GM18499 (cell line): ENCODE data around the gene FBXO42.

Experiments used
- ATAC-seq: cut with Tn5 transposase; IDR thresholded peaks from one replicate; pipeline ENCODE4 v1.9.1; 2021; ENCODE audit warnings: moderate number of reproducible peaks; ENCODE audit not compliant: insufficient read depth, unreplicated experiment

Gene FBXO42

GRCh38 chr1:16334655-16335340 is 17.5 kb downstream of the FBXO42 start:
- ATAC-seq, result no peak

DNA sequence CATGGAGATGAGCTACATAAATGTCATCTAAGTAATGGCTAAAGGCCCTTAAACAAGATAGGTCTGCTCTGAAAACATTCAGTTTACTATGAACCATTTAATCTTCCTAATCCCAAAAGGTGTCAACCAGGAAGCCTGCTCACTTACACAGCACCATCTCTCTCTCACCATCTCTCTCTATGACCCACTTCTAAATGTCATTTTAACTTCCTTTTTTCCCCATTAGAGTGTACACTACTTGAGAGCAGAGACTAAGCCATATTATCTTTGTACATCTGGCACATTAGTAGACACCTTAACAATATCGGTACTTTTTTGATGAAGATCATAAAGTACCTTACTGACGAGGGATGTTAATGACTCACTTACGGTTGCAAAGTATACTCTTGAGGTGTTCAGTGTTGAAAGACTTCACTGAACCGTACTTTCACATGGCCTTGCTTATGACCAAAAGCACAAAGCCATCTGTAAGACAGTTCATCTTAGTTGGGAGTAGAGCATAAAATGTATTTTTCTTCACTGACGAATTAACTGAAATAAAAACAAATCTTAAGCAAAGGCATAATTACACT is 25.4 kb downstream of the FBXO42 start:
- ATAC-seq, result no peak

- ATAC-seq, result no peak
Observed at GRCh38 chr1:16324456-16324890, 27.8 kb downstream of the FBXO42 start.

DNA sequence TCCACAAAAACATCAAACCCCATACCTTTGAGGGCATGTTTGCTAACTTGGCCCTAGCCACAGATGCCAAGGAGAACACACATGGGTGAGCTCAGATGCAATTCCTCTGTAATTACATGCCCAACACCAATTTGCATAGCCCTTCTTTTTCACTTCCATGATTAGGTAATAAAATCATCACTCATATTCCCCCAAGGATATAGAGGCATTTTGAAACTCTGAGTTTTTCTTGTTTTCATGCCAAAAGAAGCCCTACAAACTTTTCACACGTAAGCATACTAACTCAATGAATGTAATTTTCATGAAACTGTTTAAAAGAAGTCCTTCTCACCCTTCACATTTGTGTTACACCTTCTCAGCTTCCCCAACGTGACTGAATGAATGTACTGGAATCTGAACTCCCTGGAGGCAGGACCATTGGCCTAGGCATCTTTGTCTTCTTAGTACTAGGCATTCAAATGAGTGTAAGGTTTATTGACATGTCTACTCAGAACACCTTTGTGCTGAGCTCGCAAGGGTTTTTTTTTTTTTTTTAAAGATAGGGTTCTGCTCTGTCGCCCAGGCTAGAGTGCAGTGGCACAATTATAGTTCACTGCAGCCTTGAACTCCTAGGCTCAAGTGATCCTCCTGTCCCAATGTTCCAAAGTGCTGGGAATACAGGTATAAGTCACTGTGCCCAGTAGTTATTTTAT is 31.0 kb downstream of the FBXO42 start:
- ATAC-seq, result no peak

GRCh38 chr1:16318555-16318954 is 33.7 kb downstream of the FBXO42 start:
- no peak for ATAC-seq

- ATAC-seq, result no peak
Observed at GRCh38 chr1:16315437-16315836, 36.8 kb downstream of the FBXO42 start.

- ATAC-seq, result no peak
Observed at GRCh38 chr1:16307222-16307621, 45.1 kb downstream of the FBXO42 start.

DNA sequence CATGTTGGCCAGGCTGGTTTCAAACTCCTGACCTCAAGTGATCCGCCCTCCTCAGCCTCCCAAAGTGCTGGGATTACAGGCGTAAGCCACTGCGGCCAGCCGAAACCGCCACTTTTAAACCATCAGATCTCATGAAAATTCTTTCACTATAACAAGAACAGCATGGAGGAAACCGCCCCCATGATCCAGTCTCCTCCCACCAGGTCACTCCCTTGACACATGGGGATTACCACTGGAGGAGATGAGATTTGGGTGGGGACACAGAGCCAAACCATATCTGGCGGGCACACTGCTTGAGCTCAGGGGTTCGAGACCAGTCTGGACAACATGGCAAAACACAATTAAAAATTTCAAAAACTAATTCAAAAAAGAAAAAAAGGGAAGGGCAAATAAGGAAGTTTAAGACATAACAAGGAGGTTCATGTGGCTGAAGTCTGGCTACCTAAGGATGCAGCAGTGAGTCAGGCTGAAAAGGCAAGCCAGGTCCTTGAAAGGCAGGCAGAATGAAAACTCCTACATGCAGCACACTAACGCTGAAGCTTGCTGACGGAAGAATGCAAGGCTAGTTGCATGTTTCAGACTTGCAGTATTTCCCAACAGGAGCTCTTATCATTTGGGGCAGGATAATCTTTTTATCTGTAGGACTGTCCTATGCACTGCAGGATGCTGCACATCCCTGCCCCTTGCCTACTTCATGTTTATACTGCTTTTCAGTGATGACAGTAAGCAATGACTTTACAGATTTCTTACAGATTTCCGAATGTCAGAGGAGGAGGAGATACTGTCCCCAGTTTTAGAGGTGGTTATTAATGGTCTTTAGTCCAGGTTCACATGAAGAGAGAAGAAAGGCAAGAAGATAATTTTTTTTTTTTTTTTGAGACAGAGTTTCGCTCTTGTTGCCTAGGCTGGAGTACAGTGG is 49.3 kb downstream of the FBXO42 start:
- ATAC-seq, result no peak

DNA sequence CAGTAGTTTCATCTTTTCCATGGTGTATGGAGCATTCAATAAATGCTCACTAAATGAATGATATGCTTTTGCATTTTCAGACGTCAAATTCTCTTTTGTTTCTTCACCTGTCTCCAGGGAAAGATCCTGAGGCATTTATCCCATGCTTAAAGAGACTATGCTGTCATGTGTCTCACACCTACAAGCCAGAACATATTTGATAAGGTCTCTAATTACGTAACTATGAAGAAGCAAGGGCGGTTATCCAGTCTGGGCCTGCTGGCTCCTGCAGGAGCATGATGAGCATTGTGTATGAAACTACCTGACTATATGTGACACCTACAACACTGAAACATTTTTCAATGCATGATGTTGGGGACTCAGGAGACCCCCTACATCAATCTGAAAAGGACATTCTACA is 51.8 kb downstream of the FBXO42 start:
- ATAC-seq, result no peak

- no peak for ATAC-seq
Observed at GRCh38 chr1:16298653-16299052, 53.6 kb downstream of the FBXO42 start.

- no peak for ATAC-seq
Observed at GRCh38 chr1:16296643-16297042, 55.6 kb downstream of the FBXO42 start.

DNA sequence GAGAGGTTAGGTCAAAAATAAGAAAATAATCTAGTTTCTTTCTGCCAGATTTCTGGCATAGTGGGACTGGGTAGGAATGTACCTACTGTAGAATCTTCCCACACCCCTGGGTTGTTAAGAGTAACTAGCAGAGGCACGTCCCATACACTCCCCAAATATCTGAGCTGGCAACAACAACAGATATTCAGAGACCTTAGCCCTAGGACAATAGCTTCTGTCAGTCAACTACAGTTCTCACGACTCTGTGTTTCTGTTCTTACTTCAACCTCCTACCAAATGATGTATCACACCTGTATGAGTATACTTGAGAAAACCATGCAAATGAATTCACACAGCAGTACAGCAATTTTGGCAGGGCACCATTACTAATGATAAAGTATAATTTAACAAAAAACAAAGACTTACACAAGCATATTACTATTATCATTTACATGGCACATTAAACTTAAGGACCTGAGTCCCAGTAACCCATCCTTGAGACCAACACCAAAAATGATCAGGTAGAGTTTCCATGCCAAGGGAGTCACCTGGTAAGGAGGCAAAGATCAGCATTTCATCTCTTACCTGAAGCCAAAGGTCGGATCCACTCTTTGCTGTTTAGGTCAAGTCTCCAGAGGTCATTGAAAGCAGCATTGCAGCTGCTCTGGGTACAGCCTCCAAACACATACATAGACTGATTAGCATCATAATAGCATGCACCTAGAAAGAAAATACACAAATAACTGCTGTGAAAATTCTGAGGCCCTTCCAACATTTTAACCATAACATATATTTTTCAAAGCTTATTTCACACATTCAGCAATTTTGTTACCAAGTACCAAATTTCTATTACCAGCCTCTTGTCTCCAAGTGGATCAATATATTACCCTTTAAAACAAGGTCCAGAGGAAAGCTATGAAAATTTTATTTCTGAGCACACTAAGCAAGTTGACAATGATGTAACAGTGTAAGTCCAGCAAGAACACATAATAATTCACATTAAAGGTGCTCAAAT is 57.8 kb downstream of the FBXO42 start:
- ATAC-seq, result no peak

- ATAC-seq, result no peak
Observed at GRCh38 chr1:16293538-16293937, 58.7 kb downstream of the FBXO42 start.

DNA sequence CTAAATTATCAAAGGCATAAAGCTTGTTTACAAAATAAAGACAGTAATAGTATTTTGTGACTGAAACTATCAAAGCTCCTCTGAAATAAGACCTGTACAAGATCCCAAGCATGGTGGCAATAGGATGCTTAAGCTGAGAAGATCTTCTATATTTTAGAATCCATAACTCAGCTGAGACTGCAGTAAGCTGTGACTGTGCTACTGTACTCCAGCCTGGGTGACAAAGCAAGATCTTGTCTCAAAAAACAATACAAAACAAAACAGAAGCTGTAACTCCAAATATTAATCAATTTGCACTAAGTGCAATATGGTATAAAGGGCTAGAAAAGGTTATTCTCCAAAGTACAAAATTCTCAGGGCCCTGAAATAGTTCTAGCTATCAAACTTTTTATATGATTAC is 59.5 kb downstream of the FBXO42 start:
- ATAC-seq, result no peak

DNA sequence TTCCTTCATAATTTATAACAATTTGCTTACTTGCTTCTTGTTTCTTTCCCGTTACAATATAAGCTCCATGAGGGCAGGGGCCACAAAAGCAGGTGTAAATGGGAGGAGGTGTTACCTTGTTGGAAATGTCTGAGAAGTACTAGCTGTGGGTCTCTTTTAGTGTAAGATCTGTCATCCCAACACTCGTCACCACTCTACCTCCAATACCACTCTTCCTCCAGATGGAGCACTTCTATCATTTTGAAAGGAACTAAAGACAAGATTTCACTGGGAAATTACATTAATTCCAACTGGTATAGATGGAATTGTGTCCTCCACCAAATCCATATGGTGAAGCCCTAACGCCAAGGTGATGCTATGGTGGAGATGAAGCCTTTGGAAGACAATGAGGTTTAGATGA is 62.3 kb downstream of the FBXO42 start:
- no peak for ATAC-seq

- no peak for ATAC-seq
Observed at GRCh38 chr1:16286122-16286521, 66.2 kb downstream of the FBXO42 start.

DNA sequence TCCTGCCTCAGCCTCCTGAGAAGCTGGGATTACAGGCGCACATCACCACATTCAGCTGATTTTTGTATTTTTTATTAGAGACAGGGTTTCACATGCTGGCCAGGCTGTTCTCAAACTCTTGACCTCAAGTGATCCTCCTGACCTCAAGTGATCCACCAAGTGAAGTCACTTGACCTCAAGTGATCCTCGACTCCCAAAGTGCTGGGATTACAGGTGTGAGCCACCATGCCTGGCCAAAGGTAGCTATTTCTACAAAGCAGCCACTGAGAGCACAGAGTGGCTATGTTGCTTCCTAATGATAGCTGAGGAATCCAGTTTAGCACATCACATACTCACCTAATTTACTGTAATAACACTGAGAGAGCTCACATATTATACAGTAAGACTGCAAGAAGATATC is 70.5 kb downstream of the FBXO42 start:
- ATAC-seq, result no peak

GRCh38 chr1:16279186-16279585 is 73.1 kb downstream of the FBXO42 start:
- no peak for ATAC-seq

DNA sequence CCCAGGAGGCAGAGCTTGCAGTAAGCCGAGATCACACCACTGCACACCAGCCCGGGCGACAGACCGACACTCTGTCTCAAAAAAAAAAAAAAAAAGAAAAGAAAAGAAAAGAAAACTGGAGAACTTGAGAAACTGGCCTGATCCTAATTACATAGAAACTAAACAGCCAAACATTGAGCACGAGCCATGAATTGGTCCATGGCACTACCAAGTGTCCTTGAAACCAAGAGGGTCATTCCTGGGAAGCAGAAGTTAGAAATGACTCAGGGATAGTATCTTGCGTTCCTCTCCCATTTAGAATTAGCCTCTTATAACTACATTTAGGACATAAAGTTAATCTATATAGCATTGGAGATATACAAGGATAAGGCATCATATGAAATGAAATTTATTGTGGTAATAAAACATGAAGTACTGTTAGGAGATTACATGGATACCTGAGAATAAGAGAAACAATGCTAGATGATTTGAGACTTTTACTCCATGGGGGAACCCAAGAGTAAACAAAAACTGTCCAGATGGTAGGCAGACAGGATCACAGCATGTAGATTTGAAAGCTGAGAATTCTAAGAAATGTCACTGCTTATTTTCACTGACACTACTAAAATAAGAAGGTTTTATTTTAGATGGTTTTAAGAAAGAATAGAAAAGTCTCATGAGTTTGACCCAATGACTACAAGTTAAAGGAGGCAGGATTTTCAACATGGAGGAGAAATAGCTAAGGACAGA is 75.8 kb downstream of the FBXO42 start:
- no peak for ATAC-seq
